Measurements from ENCODE around the gene SH2D6. TPM values are rescaled to one million over a fixed set of nuclear protein-coding genes. Genes with fewer than 3 reads are reported as not detected.
"Not testable (repeated sequence)": the region's sequence is repeated elsewhere in the genome, so short reads cannot be mapped to it uniquely, and the experiment has no call there.

The SH2D6 gene
- total RNA-seq, 2 experiments from 2014 or later, result 0.40 to 0.88 TPM

DNA sequence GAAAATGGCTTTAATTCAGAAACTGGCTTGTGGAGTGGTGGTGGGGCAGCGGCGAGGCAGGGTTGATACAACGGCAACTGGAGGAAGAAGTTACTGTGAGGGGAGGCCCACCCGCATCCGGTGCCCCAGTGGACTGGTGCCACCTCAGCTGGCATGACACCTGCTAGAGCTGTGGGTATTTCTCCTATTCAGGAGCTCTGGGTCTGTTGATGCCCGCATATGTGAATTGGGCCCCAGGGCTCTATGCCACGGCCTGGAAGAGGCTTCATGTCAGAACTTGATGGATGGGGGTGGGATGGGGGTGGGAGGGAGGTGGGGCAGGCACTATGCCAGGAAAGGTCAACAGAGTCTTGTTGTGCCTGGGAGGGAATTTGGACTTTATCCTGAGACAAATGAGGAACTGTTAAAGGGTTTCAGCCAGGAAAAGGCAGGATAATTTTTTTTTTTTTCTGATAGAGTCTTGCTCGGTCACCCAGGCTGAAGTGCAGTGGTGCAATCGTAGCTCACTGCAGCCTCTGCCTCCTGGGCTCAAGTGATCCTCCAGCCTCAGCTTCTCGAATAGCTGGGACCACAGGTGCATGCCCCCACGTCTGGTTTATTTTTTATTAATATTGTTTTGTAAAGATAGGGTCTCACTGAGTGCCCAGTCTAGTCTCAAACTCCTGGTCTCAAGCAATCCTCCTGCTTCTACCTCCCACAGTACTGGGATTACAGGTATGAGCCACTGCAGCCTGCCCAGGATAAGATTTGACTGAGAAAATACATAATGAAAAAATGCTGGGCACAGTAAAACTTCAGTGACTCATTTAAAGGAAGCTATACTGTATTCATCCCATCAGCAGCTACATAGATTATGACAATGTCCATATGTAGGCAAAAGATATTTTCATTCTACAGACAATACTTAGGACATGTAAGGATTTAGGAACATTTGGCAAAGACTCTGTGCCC lies 52.6 kb downstream of the SH2D6 start:
- no peak overlapping the region for H3K4me3 Mint-ChIP-seq

DNA sequence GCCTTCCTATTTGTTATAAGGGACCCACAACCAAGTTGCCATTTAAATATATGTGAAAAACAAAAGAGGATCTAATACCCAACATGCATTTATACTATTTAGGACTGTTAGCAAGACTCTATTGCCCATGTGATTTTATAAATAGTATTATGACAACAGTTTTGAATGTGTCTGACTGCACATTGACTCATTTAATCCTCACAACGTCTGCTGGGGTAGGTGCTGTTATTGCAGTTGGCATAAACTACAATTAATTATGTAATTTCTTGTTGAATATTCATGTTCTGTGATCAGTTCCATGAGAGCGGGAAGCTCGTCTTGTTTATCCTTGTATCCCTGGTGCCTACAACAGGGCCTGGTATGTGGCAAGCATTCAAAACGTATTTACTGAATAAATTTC lies 53.7 kb downstream of the SH2D6 start:
- CTCF ChIA-PET, result interaction anchor here (1.0 kb wide), 2 partner anchors 23 to 63 kb away, joined by 3 to 4 read pairs; no protein-coding TSS in a partner anchor
- Mint-ChIP-seq H3K9me3 (no peaks in the 10 kb centered on the region), H3K27me3 (ENCODE audit: low read depth) (no peaks in the 10 kb centered on the region), H3K4me1 (ENCODE audit: low read depth) (no peaks in the 10 kb centered on the region), H3K4me3 (no peak overlapping the region), H3K27ac (no peak overlapping the region), H3K36me3 (ENCODE audit: low read depth) (no peaks in the 10 kb centered on the region)
- intact Hi-C loops (cut with micrococcal nuclease), result no loop called here
- DNase-seq, result no peak

More for the DNA sequence above, 52.6 kb downstream of the SH2D6 start:
- DNase-seq, result no peak
- Mint-ChIP-seq H3K9me3 (no peaks in the 10 kb centered on the region), H3K36me3 (ENCODE audit: low read depth) (no peaks in the 10 kb centered on the region), H3K4me1 (ENCODE audit: low read depth) (no peaks in the 10 kb centered on the region), H3K27me3 (ENCODE audit: low read depth) (no peaks in the 10 kb centered on the region), H3K27ac (no peak overlapping the region)
- intact Hi-C loops (cut with micrococcal nuclease), result no loop called here
- CTCF ChIA-PET, result interaction anchor here (0.6 to 1.0 kb wide), 2 partner anchors 24 to 34 kb away, joined by 3 read pairs; no protein-coding TSS in a partner anchor

DNA sequence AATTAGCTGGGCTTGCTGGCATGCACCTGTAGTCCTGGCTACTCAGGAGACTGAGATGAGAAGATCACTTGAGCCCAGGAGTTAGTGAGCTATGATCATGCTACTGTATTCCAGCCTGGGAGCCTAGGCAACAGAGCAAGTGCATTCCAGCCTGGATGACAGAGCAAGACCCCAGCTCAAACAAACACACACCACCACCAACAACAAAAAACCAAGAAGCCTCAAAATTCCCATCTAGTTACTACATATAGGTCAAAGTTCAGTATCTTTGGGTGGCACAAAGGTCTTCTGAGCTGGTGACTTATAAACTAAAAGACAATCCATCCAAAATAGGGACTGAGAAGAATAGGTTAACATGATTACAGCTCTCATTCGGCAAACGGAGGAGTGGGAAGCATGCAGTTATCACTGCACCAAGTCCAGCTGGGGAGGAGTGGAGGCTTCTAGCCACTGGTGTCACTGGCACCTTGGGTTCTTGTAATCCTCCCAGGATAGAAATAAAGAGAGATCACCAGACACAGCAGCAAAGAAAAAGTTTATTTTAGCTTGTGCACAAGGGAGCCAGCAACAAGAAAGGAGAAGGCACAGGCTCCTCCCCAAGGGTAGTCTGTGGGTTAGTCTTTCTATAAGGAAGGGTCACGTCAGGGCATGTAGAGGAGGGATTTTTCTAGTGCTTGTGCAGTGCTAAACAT lies 57.4 kb downstream of the SH2D6 start:
- Mint-ChIP-seq H3K27me3 (ENCODE audit: low read depth) (no peaks in the 10 kb centered on the region), H3K9me3 (no peaks in the 10 kb centered on the region), H3K27ac (no peak overlapping the region), H3K4me1 (ENCODE audit: low read depth) (no peaks in the 10 kb centered on the region), H3K36me3 (ENCODE audit: low read depth) (no peaks in the 10 kb centered on the region), H3K4me3 (no peak overlapping the region)
- CTCF ChIA-PET, result interaction anchor here (0.6 kb wide), 1 partner anchor 64 kb away, joined by 3 read pairs; no protein-coding TSS in a partner anchor
- DNase-seq, result no peak
- intact Hi-C loops (cut with micrococcal nuclease), result no loop called here

DNA sequence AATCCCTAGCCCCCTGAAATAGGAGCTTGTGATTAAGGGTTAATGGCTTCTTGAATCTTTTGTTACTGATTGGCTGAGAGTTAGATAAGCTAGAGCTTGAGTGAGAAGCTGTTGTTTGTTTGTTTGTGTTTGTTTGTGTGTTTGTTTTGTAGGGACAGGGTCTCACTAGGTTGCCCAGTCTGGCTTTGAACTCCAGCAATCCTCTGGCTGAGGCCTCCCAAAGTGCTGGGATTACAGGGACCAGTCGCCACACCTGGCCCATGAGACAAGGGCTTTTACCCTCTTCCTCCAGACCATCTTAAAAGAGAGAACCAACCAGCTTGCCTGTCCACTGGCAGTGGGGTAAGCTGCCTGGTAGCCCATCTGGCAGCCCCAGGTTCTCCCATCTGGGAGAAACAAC lies 58.1 kb downstream of the SH2D6 start:
- Mint-ChIP-seq H3K36me3 (ENCODE audit: low read depth) (no peaks in the 10 kb centered on the region), H3K27ac (no peak overlapping the region), H3K4me3 (no peak overlapping the region), H3K4me1 (ENCODE audit: low read depth) (no peaks in the 10 kb centered on the region), H3K27me3 (ENCODE audit: low read depth) (no peaks in the 10 kb centered on the region), H3K9me3 (no peaks in the 10 kb centered on the region)
- intact Hi-C loops (cut with micrococcal nuclease), result no loop called here
- CTCF ChIA-PET, result interaction anchor here (0.6 kb wide), 1 partner anchor 65 kb away, joined by 3 read pairs; no protein-coding TSS in a partner anchor
- no peak for DNase-seq

DNA sequence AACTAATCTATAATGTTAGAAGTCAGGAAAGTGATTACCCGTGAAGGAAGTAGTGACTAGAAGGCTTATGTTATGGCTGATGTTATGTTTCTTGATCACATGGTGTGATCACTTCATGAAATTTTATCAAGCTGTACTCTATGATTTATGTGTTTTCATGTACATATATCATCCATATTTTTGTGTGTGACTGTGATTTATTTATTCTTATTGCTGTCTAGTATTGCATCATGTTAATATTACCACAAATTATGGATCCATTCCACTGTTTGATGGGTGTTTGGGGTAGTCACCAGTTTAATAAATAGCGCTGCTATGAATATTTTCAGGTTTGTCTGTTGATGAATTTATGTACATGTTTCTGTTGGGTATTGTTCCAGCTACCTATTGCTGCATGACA lies 59.4 kb downstream of the SH2D6 start:
- DNase-seq, result no peak
- no peaks in the 10 kb centered on the region for H3K9me3 Mint-ChIP-seq
- no peak overlapping the region for H3K27ac Mint-ChIP-seq
- no peaks in the 10 kb centered on the region for H3K36me3 Mint-ChIP-seq (ENCODE audit: low read depth)
- CTCF ChIA-PET, result interaction anchor here (0.6 kb wide), 1 partner anchor 18 kb away, joined by 4 read pairs; no protein-coding TSS in a partner anchor
- no peaks in the 10 kb centered on the region for H3K27me3 Mint-ChIP-seq (ENCODE audit: low read depth)
- H3K4me3 Mint-ChIP-seq, result no peak overlapping the region
- no peaks in the 10 kb centered on the region for H3K4me1 Mint-ChIP-seq (ENCODE audit: low read depth)
- intact Hi-C loops (cut with micrococcal nuclease), result no loop called here

DNA sequence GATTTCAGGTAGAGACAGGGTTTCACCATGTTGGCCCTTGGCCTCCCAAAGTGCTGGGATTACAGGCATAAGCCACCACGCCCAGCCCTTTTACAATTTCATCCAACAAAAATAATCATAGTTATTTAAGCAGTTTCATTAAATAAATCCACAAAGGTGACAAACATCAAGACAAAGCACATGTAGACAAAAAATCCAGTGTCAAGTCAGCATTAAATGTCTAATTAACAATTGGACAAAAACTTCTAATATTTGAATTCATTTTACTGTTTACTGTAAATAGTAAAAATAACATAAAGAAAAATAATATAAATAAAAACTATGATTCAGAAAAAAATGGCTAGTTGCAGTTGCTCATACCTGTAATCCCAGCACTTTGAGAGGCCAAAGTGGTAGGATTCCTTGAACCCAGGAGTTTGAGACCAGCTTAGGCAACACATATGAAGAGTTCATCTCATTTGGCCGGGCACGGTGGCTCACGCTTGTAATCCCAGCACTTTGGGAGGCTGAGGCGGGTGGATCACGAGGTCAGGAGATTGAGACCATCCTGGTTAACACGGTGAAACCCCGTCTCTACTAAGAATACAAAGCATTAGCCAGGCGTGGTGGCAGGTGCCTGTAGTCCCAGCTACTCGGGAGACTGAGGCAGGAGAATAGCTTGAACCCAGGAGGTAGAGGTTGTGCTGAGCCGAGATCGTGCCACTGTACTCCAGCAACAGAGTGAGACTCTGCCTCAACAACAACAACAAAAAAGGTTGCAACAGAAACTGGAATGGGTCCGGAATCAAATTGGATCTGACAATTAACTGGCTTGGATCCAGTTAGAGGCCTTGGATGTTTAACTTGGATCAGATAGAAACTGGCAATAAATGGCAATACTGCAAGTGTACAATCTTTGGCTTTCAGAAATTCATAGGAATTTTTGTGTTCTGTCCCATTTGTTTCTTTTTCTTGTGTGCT lies 63.6 kb downstream of the SH2D6 start:
- CTCF ChIA-PET, result interaction anchor here (0.6 kb wide), 1 partner anchor 427 kb away, joined by 3 read pairs; no protein-coding TSS in a partner anchor
- H3K4me3 Mint-ChIP-seq, result no peak overlapping the region
- intact Hi-C loops (cut with micrococcal nuclease), result no loop called here
- H3K9me3 Mint-ChIP-seq, result peaks cover 4% of the 10 kb centered on the region
- DNase-seq, result no peak
- H3K36me3 Mint-ChIP-seq (ENCODE audit: low read depth), result no peaks in the 10 kb centered on the region
- no peaks in the 10 kb centered on the region for H3K4me1 Mint-ChIP-seq (ENCODE audit: low read depth)
- no peaks in the 10 kb centered on the region for H3K27me3 Mint-ChIP-seq (ENCODE audit: low read depth)
- no peak overlapping the region for H3K27ac Mint-ChIP-seq

DNA sequence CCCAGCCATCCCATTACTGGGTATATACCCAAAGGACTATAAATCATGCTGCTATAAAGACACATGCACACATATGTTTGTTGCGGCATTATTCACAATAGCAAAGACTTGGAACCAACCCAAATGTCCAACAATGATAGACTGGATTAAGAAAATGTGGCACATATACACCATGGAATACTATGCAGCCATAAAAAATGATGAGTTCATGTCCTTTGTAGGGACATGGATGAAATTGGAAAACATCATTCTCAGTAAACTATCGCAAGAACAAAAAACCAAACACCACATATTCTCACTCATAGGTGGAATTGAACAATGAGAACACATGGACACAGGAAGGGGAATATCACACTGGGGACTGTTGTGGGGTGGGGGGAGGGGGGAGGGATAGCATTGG lies 66.1 kb downstream of the SH2D6 start:
- DNase-seq; CTCF ChIA-PET; H3K27ac Mint-ChIP-seq; H3K27me3 Mint-ChIP-seq (ENCODE audit: low read depth); H3K4me1 Mint-ChIP-seq (ENCODE audit: low read depth); H3K36me3 Mint-ChIP-seq (ENCODE audit: low read depth); intact Hi-C loops (cut with micrococcal nuclease); H3K4me3 Mint-ChIP-seq; H3K9me3 Mint-ChIP-seq: not testable (repeated sequence)

DNA sequence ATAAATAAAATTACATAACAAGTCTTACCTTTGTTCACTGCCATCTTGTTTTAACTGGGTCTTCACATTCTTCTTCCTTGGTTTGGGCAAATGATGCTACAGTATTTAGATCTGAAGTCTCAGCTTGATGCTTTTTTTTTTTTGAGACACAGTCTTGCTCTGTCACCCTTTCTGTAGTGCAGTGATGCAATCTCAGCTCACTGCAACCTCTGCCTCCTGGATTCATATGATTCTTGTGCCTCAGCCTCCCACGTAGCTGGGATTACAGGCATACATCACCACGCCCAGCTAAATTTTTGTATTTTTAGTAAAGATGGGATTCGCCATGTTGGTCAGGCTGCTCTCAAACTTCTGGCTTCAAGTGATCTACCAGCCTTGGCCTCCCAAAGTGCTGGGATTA lies 67.3 kb downstream of the SH2D6 start:
- H3K27me3 Mint-ChIP-seq (ENCODE audit: low read depth), result no peaks in the 10 kb centered on the region
- H3K36me3 Mint-ChIP-seq (ENCODE audit: low read depth), result no peaks in the 10 kb centered on the region
- no peak overlapping the region for H3K27ac Mint-ChIP-seq
- no peak for DNase-seq
- peaks cover 4% of the 10 kb centered on the region for H3K9me3 Mint-ChIP-seq
- intact Hi-C loops (cut with micrococcal nuclease), result no loop called here
- H3K4me3 Mint-ChIP-seq, result no peak overlapping the region
- CTCF ChIA-PET, result interaction anchor here (0.8 kb wide), 1 partner anchor 21 kb away, joined by 3 read pairs; no protein-coding TSS in a partner anchor
- no peaks in the 10 kb centered on the region for H3K4me1 Mint-ChIP-seq (ENCODE audit: low read depth)

Other genes starting within 250 kb of the SH2D6 start
- 10 to 100 TPM; 82.5 to 85.4 TPM for gene TGOLN2, start 90.7 kb upstream of the SH2D6 start, total RNA-seq
- 10 to 100 TPM; 19.7 to 24.5 TPM for gene RETSAT, start 64.2 kb upstream of the SH2D6 start, total RNA-seq
- gene ELMOD3, start 63.9 kb upstream of the SH2D6 start, total RNA-seq, result 10 to 100 TPM; 14.8 to 15.4 TPM
- 10 to 100 TPM; 10.2 to 10.7 TPM for gene CAPG, start 8.3 kb upstream of the SH2D6 start, total RNA-seq
- 100 to 1,000 TPM; 221 to 228 TPM for gene MAT2A, start 120.5 kb downstream of the SH2D6 start, total RNA-seq
- 10 to 100 TPM; 17.5 to 18.8 TPM for gene GGCX, start 142.8 kb downstream of the SH2D6 start, total RNA-seq
- gene VAMP8, start 158.9 kb downstream of the SH2D6 start, total RNA-seq, result 100 to 1,000 TPM in 1 of 2 experiments, 10 to 100 TPM in 1; 98.7 to 102 TPM
- gene VAMP5, start 165.7 kb downstream of the SH2D6 start, total RNA-seq, result 10 to 100 TPM; 18.4 to 21.8 TPM
- 10 to 100 TPM; 86.8 to 96.1 TPM for gene RNF181, start 177.0 kb downstream of the SH2D6 start, total RNA-seq
- under 1 TPM; 0.55 to 0.67 TPM for gene TMEM150A, start 184.0 kb downstream of the SH2D6 start, total RNA-seq
- gene C2orf68, start 193.4 kb downstream of the SH2D6 start, total RNA-seq, result 10 to 100 TPM; 29.3 to 31.0 TPM
- gene USP39, start 197.5 kb downstream of the SH2D6 start, total RNA-seq, result 10 to 100 TPM; 92.3 to 94.6 TPM
- gene SFTPB, start 249.5 kb downstream of the SH2D6 start, total RNA-seq, result not detected

Data from activated naive CD4-positive, alpha-beta T cell treated with anti-CD3 and anti-CD28 coated beads for 36 hours (primary cell).